Tibial artery (tissue), 4 donors: ENCODE results near the gene RPL29.
A peak's percentile ranks its signal among the peaks of the same experiment; 100 is the strongest.

ENCODE experiments used
- DNase-seq, 2 donors: peaks; one replicate each; pipeline ENCODE4 v3.0.0-alpha.2; 2019
- H3K27ac ChIP-seq, 2 donors: fragments of 200-600 bp; sonication (generic) in 1 of 2; 1 replicate in 1 of 2; 2 replicates in 1 of 2; pipeline ENCODE4 v1.5.1; 2018 to 2019; ENCODE audit warnings: mild to moderate bottlenecking in 1 of 2
- H3K27me3 ChIP-seq, 2 donors: fragments of 200-600 bp; sonication (generic) in 1 of 2; one replicate each; pipeline versions ENCODE4 v1.5.1 to v1.6.0; 2016 to 2019
- H3K36me3 ChIP-seq, 3 donors: fragments of 200-600 bp; sonication (generic) in 2 of 3; one replicate each; pipeline ENCODE4 v1.5.1; 2016 to 2019; ENCODE audit warnings: mild to moderate bottlenecking in 2 of 3
- H3K4me1 ChIP-seq, 4 donors: fragments of 200-600 bp; sonication (generic) in 2 of 4; 1 replicate in 3 of 4; 2 replicates in 1 of 4; pipeline ENCODE4 v1.5.1; 2016 to 2019
- H3K4me3 ChIP-seq, 2 donors: fragments of 200-600 bp; sonication (generic) in 1 of 2; 1 replicate in 1 of 2; 2 replicates in 1 of 2; pipeline ENCODE4 v1.5.1; 2018 to 2019; ENCODE audit warnings: mild to moderate bottlenecking in 2 of 2
- H3K9me3 ChIP-seq, 3 donors: fragments of 200-600 bp; sonication (generic) in 1 of 3; one replicate each; pipeline ENCODE4 v1.5.1; 2016 to 2019
- CTCF ChIP-seq, 2 experiments: fragments of 200-600 bp in 1 of 2; fragments of 450-650 bp in 1 of 2; IDR thresholded peaks; one replicate each; pipeline ENCODE4 v1.5.1; 2017 to 2019; ENCODE audit warnings: antibody characterized with exemption in 2 of 2, mild to moderate bottlenecking in 1 of 2, moderate library complexity in 1 of 2
- intact Hi-C: fragments of 100-400 bp; cut with DNase I; formaldehyde crosslinking; loops from one replicate; pipeline ENCODE4 v1.15.0; 2023; ENCODE audit warnings: low total_unique reads

RPL29 gene

GRCh38 chr3:52024765-52025452, 29.2 kb upstream of the RPL29 start:
- Histone ChIP-seq H3K27me3 (no peaks in the 10 kb centered on the region), H3K36me3 (no peaks in the 10 kb centered on the region), H3K27ac (peak overlapping the region; percentile 84 to 92), H3K4me1 (peaks cover 0 to 67% (median 61%) of the 10 kb centered on the region in 4 donors), H3K9me3 (no peaks in the 10 kb centered on the region), H3K4me3 (no peak overlapping the region)
- intact Hi-C loops: no loop called here
- no peak for TF ChIP-seq CTCF (IDR thresholded peaks at IDR 0.05)
- no peak for DNase-seq

- DNase-seq: no peak
- H3K4me1 ChIP-seq: peaks cover 0 to 75% (median 69%) of the 10 kb centered on the region in 4 donors
- no peaks in the 10 kb centered on the region for H3K9me3 ChIP-seq
- H3K27me3 ChIP-seq: no peaks in the 10 kb centered on the region
- TF ChIP-seq CTCF (IDR thresholded peaks at IDR 0.05): no peak
- H3K36me3 ChIP-seq: no peaks in the 10 kb centered on the region
- H3K4me3 ChIP-seq: peak overlapping the region; percentile 35 to 41
- H3K27ac ChIP-seq: peak overlapping the region; percentile 84 to 92
- intact Hi-C loops: no loop called here
Observed at GRCh38 chr3:52023860-52024764, 28.4 kb upstream of the RPL29 start.

GRCh38 chr3:52023101-52023770, 27.5 kb upstream of the RPL29 start:
- no peaks in the 10 kb centered on the region for H3K9me3 ChIP-seq
- intact Hi-C loops: no loop called here
- H3K36me3 ChIP-seq: no peaks in the 10 kb centered on the region
- TF ChIP-seq CTCF (IDR thresholded peaks at IDR 0.05): no peak
- H3K4me1 ChIP-seq: peaks cover 0 to 84% (median 78%) of the 10 kb centered on the region in 4 donors
- no peak for DNase-seq
- peak overlapping the region; percentile 84 to 92 for H3K27ac ChIP-seq
- no peaks in the 10 kb centered on the region for H3K27me3 ChIP-seq
- peak overlapping the region; percentile 35 to 41 for H3K4me3 ChIP-seq

GRCh38 chr3:52022323-52023100, 26.8 kb upstream of the RPL29 start:
- Histone ChIP-seq H3K27me3 (no peaks in the 10 kb centered on the region), H3K27ac (peak overlapping the region; percentile 84 to 92), H3K9me3 (no peaks in the 10 kb centered on the region), H3K36me3 (no peaks in the 10 kb centered on the region), H3K4me1 (peaks cover 0 to 91% (median 83%) of the 10 kb centered on the region in 4 donors), H3K4me3 (peak overlapping the region; percentile 35 to 41)
- peak in 1 of 2 experiments; percentile 23 for TF ChIP-seq CTCF (IDR thresholded peaks at IDR 0.05)
- intact Hi-C loops: no loop called here
- peak; percentile 48 to 84 for DNase-seq
